GM21515 (cell line): Measurements from ENCODE around the gene C13orf46.

ENCODE experiments used
- ATAC-seq: cut with Tn5 transposase; IDR thresholded peaks from one replicate; pipeline ENCODE4 v1.9.1; 2021; ENCODE audit not compliant: unreplicated experiment

The C13orf46 gene

GRCh38 chr13:113941571-113942191, 32.2 kb downstream of the C13orf46 start:
- no peak for ATAC-seq

GRCh38 chr13:113939944-113940297, 34.0 kb downstream of the C13orf46 start:
- ATAC-seq, result no peak

GRCh38 chr13:113939129-113939943, 34.5 kb downstream of the C13orf46 start:
- no peak for ATAC-seq

- ATAC-seq, result no peak
Measured at GRCh38 chr13:113938716-113939115, 35.2 kb downstream of the C13orf46 start.

- no peak for ATAC-seq
Measured at GRCh38 chr13:113938246-113938645, 35.6 kb downstream of the C13orf46 start.

- no peak for ATAC-seq
Measured at GRCh38 chr13:113937527-113938180, 36.2 kb downstream of the C13orf46 start.

- no peak for ATAC-seq
Measured at GRCh38 chr13:113937073-113937472, 36.8 kb downstream of the C13orf46 start.

- no peak for ATAC-seq
Measured at GRCh38 chr13:113936166-113936965, 37.5 kb downstream of the C13orf46 start.

- ATAC-seq, result no peak
Measured at GRCh38 chr13:113935001-113935844, 38.7 kb downstream of the C13orf46 start.

GRCh38 chr13:113934576-113934975, 39.3 kb downstream of the C13orf46 start:
- no peak for ATAC-seq

- no peak for ATAC-seq
Measured at GRCh38 chr13:113933901-113934300, 40.0 kb downstream of the C13orf46 start.

GRCh38 chr13:113931841-113932459, 41.9 kb downstream of the C13orf46 start:
- no peak for ATAC-seq

- ATAC-seq, result no peak
Measured at GRCh38 chr13:113930671-113931637, 42.9 kb downstream of the C13orf46 start.

- ATAC-seq, result no peak
Measured at GRCh38 chr13:113929628-113930615, 44.0 kb downstream of the C13orf46 start.

GRCh38 chr13:113928685-113929627, 44.9 kb downstream of the C13orf46 start:
- ATAC-seq, result no peak
